COLO668 (cell line): ENCODE measurements around the gene IREB2.
"Not testable (repeated sequence)": the region's sequence is repeated elsewhere in the genome, so short reads cannot be mapped to it uniquely, and the experiment has no call there.

Experiments
- DNase-seq: peaks from one replicate; lab custom pipeline; 2025; ENCODE audit not compliant: unreplicated experiment; lab: John Stamatoyannopoulos, UW

Gene IREB2

DNA sequence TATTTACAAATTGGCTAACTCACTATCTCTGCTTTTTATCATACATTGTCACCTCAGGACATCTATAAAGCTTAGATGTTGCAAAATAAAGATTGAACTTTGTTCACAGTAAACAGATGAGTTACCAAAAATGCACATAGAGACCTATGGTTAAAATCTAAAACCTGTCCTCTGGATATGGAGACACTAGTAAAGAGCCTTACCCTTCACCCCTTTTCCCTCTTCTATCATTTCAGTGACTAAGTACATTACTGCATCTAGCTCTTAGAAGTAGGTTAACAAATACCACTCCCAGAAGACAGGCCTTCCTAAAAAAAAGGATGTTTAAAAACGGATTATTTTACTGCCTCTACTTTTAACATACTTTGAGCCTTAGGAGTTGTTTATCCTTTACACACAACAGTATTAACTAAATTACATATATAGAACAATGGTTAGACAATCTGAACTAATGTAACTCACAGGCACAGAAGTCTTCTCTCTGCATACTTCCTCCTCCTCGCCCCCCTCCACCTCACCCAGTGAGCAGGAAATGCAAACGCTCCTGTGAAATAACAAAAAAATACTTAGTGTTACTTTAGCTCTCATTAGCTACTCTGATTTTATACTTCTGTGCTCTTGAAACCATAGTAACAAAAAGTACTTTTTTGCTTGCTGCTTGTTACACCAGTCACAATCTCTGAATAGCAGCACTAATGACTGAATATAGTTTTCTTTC, 23.3 kb downstream of the IREB2 start:
- DNase-seq = no peak

GRCh38 chr15:78469031-78469430, 31.0 kb downstream of the IREB2 start:
- DNase-seq = no peak

DNA sequence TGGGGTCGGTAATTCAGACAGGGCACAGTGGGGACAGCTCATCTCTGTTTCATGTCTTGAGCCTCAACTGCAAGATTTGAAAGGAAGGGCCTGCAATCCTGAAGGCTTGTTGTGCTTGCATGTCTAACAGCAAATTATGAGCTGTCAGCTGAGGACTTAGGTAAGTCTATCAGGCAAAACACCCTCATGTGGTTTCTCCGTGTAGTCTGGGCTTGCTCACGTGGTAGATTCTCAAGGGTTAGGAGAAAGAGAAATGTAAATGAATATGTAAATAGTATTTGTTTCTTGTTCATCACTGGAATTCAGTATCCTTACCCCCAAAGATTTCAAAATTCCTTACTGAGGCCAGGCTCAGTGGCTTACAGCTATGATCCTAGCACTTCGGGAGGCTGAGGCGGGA, 39.3 kb downstream of the IREB2 start:
- no peak for DNase-seq

DNA sequence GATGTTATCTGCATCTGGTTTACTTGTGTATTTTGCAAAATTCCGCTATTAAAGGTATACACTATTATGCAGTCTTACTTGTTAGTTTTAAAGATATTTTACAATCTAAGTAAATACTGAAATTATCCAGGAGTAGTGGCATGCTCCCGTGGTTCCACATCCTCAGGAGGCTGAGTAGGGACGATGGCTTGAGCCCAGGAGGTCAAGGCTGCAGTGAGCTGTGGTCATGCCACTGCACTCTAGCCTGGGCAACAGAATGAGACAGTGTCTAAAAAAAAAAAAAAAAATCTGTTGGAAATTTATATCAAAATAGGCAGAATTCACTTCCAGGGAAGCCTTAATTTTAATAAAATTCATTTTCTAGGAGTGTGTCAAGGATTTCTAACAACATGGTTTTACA, 41.6 kb downstream of the IREB2 start:
- DNase-seq = no peak

DNA sequence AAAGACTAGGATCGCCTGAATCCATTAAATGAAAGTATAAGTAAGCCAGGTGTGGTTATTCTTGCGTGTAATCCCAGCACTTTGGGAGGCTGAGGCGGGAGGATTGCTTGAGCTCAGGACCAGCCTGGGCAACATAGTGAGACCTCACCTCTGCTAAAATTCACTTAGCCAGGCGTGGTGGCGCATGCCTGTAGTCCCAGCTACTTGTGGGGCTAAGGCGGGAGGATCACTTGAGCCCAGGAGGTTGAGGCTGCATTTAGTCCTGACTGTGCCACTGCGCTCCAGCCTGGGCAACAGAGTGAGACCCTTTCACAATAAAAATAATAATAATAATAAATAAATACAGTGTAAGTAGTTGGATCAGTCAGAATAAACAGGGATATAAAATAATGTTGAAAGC, 43.9 kb downstream of the IREB2 start:
- DNase-seq = no peak

- DNase-seq = no peak
Observed at GRCh38 chr15:78492872-78493271, 54.9 kb downstream of the IREB2 start.

DNA sequence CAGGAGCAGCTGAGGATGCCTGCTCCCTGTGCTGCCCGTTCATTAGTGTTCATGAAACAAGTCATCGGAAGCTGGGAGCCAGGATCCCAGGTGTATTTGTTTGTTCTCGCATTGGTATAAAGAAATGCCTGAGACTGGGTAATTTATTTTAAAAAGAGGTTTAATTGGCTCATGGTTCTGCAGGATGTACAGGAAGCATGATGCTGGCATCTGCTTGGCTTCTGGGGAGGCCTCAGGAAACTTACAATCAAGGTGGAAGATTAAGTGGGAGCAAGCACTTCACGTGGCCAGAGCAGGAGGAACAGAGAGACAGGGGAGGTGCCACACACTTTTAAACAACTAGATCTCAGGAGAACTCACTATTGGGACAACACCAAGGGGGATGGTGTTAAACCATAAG, 63.8 kb downstream of the IREB2 start:
- DNase-seq = no peak

GRCh38 chr15:78502641-78503040, 64.6 kb downstream of the IREB2 start:
- no peak for DNase-seq

DNA sequence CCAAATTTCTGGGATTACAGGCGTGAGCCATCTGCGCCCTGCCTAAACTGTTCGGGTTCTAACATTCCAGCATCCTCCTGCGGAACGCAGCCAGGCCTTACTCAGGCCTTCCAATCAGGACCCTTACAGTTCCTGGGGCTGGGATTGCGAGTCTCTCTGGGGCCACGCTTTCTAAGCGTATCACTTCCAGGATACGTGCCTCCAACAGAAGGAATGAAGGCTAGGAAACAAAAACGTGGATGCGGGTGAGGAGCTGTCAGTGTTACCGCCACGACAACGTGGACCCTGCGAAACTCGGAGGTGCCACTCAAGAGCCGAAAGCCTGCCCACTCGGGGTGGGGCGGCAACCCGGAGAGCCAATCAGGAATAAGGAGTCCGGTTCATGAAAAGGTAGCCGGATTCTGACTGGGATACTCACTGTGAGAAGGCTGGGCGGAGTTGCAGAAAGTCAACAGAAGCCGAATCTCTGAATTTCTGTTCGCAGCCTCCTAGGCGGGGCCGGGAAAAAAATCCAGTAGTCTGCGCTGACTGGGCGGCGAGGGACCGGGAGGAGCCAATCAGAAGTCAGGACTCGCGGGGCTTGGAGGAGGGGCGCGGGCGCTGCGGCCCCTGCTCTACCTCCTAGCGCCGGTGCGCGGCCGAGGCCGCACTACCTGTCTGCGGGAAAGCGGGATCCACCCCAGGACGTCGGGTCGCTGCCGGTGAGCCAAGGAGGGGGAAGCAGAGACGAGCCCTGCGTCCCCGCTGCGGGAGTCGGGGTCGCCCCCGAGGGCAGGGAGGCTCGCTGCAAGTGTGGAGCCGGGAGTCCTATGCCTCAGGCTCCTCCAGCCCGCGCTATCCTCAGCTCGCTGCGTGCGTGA, 69.2 kb downstream of the IREB2 start, which contains the start of gene HYKK:
TSS of gene HYKK (plus strand) at position 607 of the 860 bp plus-strand sequence. CDS start 5,512 bp downstream, outside the sequence.
- DNase-seq = peak; percentile 91

DNA sequence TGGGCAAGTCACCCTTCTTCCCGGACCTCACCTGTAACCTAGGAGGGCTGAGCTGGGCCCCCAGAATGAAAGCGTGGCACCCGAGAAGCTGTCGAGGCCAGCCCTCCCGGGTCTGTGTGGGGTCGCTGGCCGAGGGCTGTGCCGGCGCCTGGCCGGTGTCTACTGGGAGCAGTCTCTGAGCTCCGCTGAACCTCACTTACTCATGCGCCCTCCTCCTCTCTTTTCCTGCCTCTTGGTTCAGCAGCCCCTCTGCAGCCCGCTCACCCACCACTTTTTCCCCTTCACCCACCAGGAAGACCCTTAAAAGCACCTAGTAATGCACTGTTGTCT, 69.8 kb downstream of the IREB2 start:
- DNase-seq = no peak

GRCh38 chr15:78508272-78508671, 70.3 kb downstream of the IREB2 start:
- no peak for DNase-seq

DNA sequence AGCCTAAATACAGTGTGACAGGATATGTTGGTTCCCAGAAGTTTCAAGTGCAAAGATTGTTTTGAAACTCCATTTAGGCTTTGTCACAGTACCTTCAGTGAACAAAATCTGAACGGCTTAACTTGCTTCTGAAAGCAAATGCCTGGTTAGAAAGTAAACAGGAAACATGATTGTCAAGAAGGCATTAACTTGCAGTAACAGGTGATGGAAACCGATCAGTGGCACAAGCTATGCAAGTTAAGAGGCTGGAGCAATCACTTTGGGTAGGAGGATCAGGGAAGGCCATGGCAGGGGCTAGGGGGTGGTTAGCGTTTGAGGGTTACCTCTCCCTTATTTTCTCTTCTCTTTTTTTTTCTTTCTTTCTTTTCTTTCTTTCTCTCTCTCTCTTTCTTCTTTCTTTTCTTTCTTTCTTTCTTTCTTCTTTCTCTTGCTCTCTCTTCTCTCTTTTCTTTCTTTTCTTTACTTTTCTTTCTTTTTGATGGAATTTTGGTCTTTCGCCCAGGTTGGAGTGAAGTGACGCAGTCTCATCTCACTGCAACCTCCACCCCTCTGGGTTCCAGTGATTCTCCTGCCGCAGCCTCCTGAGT, 71.8 kb downstream of the IREB2 start:
- DNase-seq = no peak

GRCh38 chr15:78520035-78520434, 82.0 kb downstream of the IREB2 start:
- DNase-seq = not testable (repeated sequence)

DNA sequence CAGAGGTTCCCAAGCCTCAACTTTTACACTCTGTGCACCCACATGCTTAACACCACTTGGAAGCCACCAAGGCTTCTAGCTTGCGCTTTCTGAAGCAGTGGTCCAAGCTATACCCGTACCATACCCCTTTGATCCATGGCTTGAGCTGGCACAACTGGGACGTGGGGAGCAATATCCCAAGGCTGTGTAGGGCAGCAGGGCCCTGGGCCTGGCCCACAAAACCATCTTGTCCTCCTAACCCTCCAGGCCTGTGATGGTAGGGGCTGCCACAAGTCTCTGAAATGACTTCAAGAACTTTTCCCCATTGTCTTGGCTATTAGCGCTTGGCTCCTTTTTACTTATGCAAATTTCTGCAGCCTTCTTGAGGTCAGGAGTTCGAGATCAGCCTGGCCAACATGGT, 86.2 kb downstream of the IREB2 start:
- no peak for DNase-seq

DNA sequence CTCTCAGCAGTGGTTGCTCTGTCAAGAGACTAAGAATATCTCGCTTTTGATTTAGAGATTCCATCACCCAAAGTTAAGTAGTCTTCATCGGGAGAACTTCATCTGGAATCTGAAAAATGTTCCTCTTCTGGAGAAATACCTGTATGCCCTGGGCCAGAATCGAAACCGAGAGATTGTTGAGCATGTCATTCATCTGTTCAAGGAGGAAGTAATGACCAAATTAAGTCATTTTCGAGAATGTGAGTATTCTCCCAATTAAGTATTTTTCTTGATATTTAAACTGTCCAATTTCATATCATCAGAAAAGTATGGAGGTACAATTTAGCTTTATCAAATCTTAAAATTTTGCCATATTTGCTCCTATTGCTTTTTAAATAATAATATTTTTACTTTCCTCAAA, 89.3 kb downstream of the IREB2 start:
- DNase-seq = no peak

- no peak for DNase-seq
Observed at GRCh38 chr15:78533331-78533730, 95.3 kb downstream of the IREB2 start.

DNA sequence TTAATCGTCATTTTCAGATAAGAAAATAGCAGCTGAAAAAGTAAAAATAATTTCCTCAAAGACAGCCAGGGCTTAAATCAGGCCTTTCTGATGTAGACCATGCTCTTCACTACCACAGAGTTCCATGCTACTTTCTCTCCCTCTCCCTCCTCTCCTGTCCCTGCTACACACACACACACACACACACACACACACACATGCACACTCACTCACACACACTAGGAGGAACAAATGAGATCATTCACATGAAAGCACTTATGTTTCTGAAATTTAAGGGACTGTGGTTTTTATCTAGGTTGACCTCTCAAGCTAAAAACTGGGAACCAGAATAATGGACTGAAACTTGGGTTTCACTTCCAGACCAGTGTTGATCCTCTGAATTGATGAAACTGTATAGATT, 98.1 kb downstream of the IREB2 start:
- DNase-seq = no peak

GRCh38 chr15:78537266-78537905, 99.4 kb downstream of the IREB2 start:
- no peak for DNase-seq

DNA sequence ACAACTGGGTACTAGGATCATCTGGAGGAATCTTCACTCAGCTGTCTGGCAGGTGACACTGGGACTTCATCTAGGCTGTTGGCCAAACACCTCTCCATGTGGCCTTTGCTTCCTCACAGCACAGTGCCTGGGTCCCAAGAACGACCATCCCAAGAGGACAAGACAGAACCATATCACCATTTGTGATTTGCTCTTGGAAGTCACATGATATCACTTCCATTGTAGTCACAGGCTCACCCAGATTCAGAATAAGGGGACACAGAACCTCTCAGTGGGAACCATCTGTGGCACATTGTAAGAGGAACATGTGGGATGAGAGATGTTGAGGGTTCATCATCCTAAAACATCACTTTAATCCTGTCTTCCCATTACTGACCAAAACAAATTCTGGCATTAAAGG, 100.3 kb downstream of the IREB2 start:
- DNase-seq = no peak

- not testable (repeated sequence) for DNase-seq
Observed at GRCh38 chr15:78539464-78540140, 101.6 kb downstream of the IREB2 start.
